Thymus (tissue), 11 donors: Measurements from ENCODE around the gene LARGE1. TPM values are rescaled to one million over a fixed set of nuclear protein-coding genes. Genes with fewer than 3 reads are reported as not detected.

Experiments
- DNase-seq, 9 donors: peaks; one replicate each; pipeline ENCODE4 v3.0.0-alpha.2; 2013; ENCODE audit warnings: low spot score in 9 of 9, low read depth in 6 of 9, missing footprints in 1 of 9
- H3K27ac ChIP-seq, 2 donors: one replicate each; pipeline ENCODE4 v1.5.1; 2013; ENCODE audit warnings: control low read depth in 1 of 2, low read depth in 1 of 2, low read length in 1 of 2, mild to moderate bottlenecking in 1 of 2, moderate library complexity in 1 of 2
- H3K27me3 ChIP-seq, 2 donors: one replicate each; pipeline ENCODE4 v1.5.1; 2013; ENCODE audit warnings: low read length in 1 of 2; ENCODE audit not compliant: control insufficient read depth in 2 of 2, insufficient read depth in 1 of 2
- H3K36me3 ChIP-seq, 2 donors: one replicate each; pipeline ENCODE4 v1.5.1; 2013; ENCODE audit warnings: low read length in 1 of 2, mild to moderate bottlenecking in 1 of 2, moderate library complexity in 1 of 2; ENCODE audit not compliant: control insufficient read depth in 2 of 2, insufficient read depth in 2 of 2
- H3K4me1 ChIP-seq, 2 donors: one replicate each; pipeline ENCODE4 v1.5.1; 2013; ENCODE audit warnings: low read length in 2 of 2; ENCODE audit not compliant: control insufficient read depth in 2 of 2, insufficient read depth in 2 of 2
- H3K4me3 ChIP-seq, 2 donors: one replicate each; pipeline ENCODE4 v1.5.1; 2013; ENCODE audit warnings: low read length in 2 of 2, control low read depth in 1 of 2, mild to moderate bottlenecking in 1 of 2
- H3K9me3 ChIP-seq, 2 donors: one replicate each; pipeline ENCODE4 v1.5.1; 2013; ENCODE audit warnings: low read length in 1 of 2, mild to moderate bottlenecking in 1 of 2; ENCODE audit not compliant: control insufficient read depth in 2 of 2, insufficient read depth in 1 of 2
- WGBS: extraction: QIAGEN DNeasy Blood & Tissue Kit; methylation state at CpG from one replicate; pipeline ENCODE4 v1.1.7; 2013; 5-methylcytosine and 5-hydroxymethylcytosine counted together
- polyA plus RNA-seq: library from polyadenylated mRNA; stranded (reverse); fragments of 200-250 nt; gene quantifications from one replicate; pipeline ENCODE4 v1.2.3, GENCODE V29; 2013
- total RNA-seq: library from RNA; stranded (reverse); fragments of 120-200 nt; gene quantifications from one replicate; pipeline ENCODE4 v1.2.4, GENCODE V29; 2013
- donor health status: healthy.

The LARGE1 gene
- total and polyA plus RNA-seq, 2 donors: 1.8 to 3.1 TPM

- 79% methylated on average over 4 of the region's 4 CpGs for WGBS
- no peak for DNase-seq
- H3K36me3 ChIP-seq: no peaks in the 10 kb centered on the region
Measured at GRCh38 chr22:33666279-33666960, 253.9 kb downstream of the LARGE1 start.

GRCh38 chr22:33659448-33659847 is 260.8 kb downstream of the LARGE1 start:
- peak in 1 of 9 donors; percentile 19 for DNase-seq
- 81% methylated on average over 2 of the region's 2 CpGs for WGBS
- H3K27ac ChIP-seq: peak overlapping the region; percentile 42 to 74
- no peak overlapping the region for H3K4me3 ChIP-seq
- no peaks in the 10 kb centered on the region for H3K36me3 ChIP-seq
- no peaks in the 10 kb centered on the region for H3K9me3 ChIP-seq
- no peaks in the 10 kb centered on the region for H3K4me1 ChIP-seq
- H3K27me3 ChIP-seq: no peaks in the 10 kb centered on the region

More at GRCh38 chr22:33666279-33666960, 253.9 kb downstream of the LARGE1 start:
- no peak overlapping the region for H3K27ac ChIP-seq
- H3K4me1 ChIP-seq: no peaks in the 10 kb centered on the region
- no peaks in the 10 kb centered on the region for H3K9me3 ChIP-seq
- H3K27me3 ChIP-seq: no peaks in the 10 kb centered on the region
- H3K4me3 ChIP-seq: no peak overlapping the region

- 49% methylated on average over 3 of the region's 3 CpGs for WGBS
- no peaks in the 10 kb centered on the region for H3K36me3 ChIP-seq
- no peaks in the 10 kb centered on the region for H3K27me3 ChIP-seq
- H3K9me3 ChIP-seq: no peaks in the 10 kb centered on the region
- no peaks in the 10 kb centered on the region for H3K4me1 ChIP-seq
- DNase-seq: no peak
- H3K27ac ChIP-seq: peak overlapping the region; percentile 42 to 74
- H3K4me3 ChIP-seq: no peak overlapping the region
Measured at GRCh38 chr22:33658775-33659174, 261.5 kb downstream of the LARGE1 start.

GRCh38 chr22:33657670-33658069 is 262.6 kb downstream of the LARGE1 start:
- DNase-seq: no peak
- H3K4me1 ChIP-seq: no peaks in the 10 kb centered on the region
- WGBS: 88% methylated on average over 8 of the region's 8 CpGs
- H3K4me3 ChIP-seq: no peak overlapping the region
- no peaks in the 10 kb centered on the region for H3K27me3 ChIP-seq
- no peaks in the 10 kb centered on the region for H3K36me3 ChIP-seq
- no peaks in the 10 kb centered on the region for H3K9me3 ChIP-seq
- no peak overlapping the region for H3K27ac ChIP-seq

GRCh38 chr22:33656808-33657628 is 263.3 kb downstream of the LARGE1 start:
- Histone ChIP-seq H3K4me1 (no peaks in the 10 kb centered on the region), H3K27ac (peak overlapping the region in 1 of 2 donors; percentile 30), H3K27me3 (no peaks in the 10 kb centered on the region), H3K36me3 (no peaks in the 10 kb centered on the region), H3K4me3 (no peak overlapping the region), H3K9me3 (no peaks in the 10 kb centered on the region)
- 85% methylated on average over 8 of the region's 8 CpGs for WGBS
- DNase-seq: no peak

GRCh38 chr22:33654173-33654895 is 265.9 kb downstream of the LARGE1 start:
- peaks cover 0 to 5% of the 10 kb centered on the region in 2 donors for H3K9me3 ChIP-seq
- H3K4me1 ChIP-seq: no peaks in the 10 kb centered on the region
- H3K4me3 ChIP-seq: no peak overlapping the region
- no peaks in the 10 kb centered on the region for H3K36me3 ChIP-seq
- DNase-seq: no peak
- 49% methylated on average over 12 of the region's 12 CpGs for WGBS
- no peak overlapping the region for H3K27ac ChIP-seq
- H3K27me3 ChIP-seq: no peaks in the 10 kb centered on the region

GRCh38 chr22:33653532-33654063 is 266.7 kb downstream of the LARGE1 start:
- H3K27ac ChIP-seq: no peak overlapping the region
- no peak overlapping the region for H3K4me3 ChIP-seq
- H3K9me3 ChIP-seq: peaks cover 0 to 5% of the 10 kb centered on the region in 2 donors
- no peaks in the 10 kb centered on the region for H3K27me3 ChIP-seq
- H3K4me1 ChIP-seq: no peaks in the 10 kb centered on the region
- DNase-seq: no peak
- 83% methylated on average over 8 of the region's 8 CpGs for WGBS
- H3K36me3 ChIP-seq: no peaks in the 10 kb centered on the region

GRCh38 chr22:33652615-33653014 is 267.7 kb downstream of the LARGE1 start:
- 78% methylated on average over 5 of the region's 5 CpGs for WGBS
- Histone ChIP-seq H3K27ac (no peak overlapping the region), H3K9me3 (peaks cover 0 to 5% of the 10 kb centered on the region in 2 donors), H3K27me3 (no peaks in the 10 kb centered on the region), H3K4me3 (no peak overlapping the region), H3K36me3 (no peaks in the 10 kb centered on the region), H3K4me1 (no peaks in the 10 kb centered on the region)
- no peak for DNase-seq
